ENCODE data around the gene HOXA5.

The HOXA5 gene

GRCh38 chr7:27096768-27097514 lies 46.5 kb downstream of the HOXA5 start:
- ChIA-PET CTCF (interaction anchor here (1.0 to 2.0 kb wide), 5 partner anchors 9 to 415 kb away, joined by 3 to 11 read pairs (median 5); partner anchors contain the start of gene HOXA5), POLR2A (interaction anchor here (0.6 to 4.3 kb wide), 19 partner anchors 8 to 401 kb away, joined by 3 to 32 read pairs (median 4); partner anchors contain the start of genes HOXA4, HOXA5, HOXA6 and SKAP2)
- Histone ChIP-seq H3K9me3 (ENCODE audit: control insufficient read depth, insufficient read depth, low read depth, low read length) (no peaks in the 10 kb centered on the region), H3K36me3 (ENCODE audit: control insufficient read depth in 2 of 2, insufficient read depth in 1 of 2, low read length in 2 of 2) (peaks cover 12 to 28% of the 10 kb centered on the region in 2 experiments; a peak in 2 of 3 replicates), H3K27ac (ENCODE audit: extremely low read depth, low read depth, low read length) (peak overlapping the region; percentile 98), H3K4me1 (ENCODE audit: control insufficient read depth, insufficient read depth, low read length) (peaks cover 32% of the 10 kb centered on the region), H3K4me3 (ENCODE audit: low read depth, low read length) (peak overlapping the region; percentile 77)
- TF ChIP-seq ZNF76 (tag by site-specific recombination; IDR thresholded peaks at IDR 0.05; ENCODE audit: borderline replicate concordance, low read depth): 0 out of 2 replicates have a peak, but pooled peaks have one; percentile 17
- TF ChIP-seq ZNF133 (tag by site-specific recombination; IDR thresholded peaks at IDR 0.05): no peak
- 0 out of 2 replicates have a peak, but pooled peaks have one; percentile 27 for TF ChIP-seq KLF10 (tag by site-specific recombination; IDR thresholded peaks at IDR 0.05)
- no peak for TF ChIP-seq ZNF121 (tag by site-specific recombination; IDR thresholded peaks at IDR 0.05)
- no peak for TF ChIP-seq ZBTB1 (tag by site-specific recombination; IDR thresholded peaks at IDR 0.05)
- TF ChIP-seq ZNF645 (tag by site-specific recombination; IDR thresholded peaks at IDR 0.05): no peak
- TF ChIP-seq, protein P1, sequence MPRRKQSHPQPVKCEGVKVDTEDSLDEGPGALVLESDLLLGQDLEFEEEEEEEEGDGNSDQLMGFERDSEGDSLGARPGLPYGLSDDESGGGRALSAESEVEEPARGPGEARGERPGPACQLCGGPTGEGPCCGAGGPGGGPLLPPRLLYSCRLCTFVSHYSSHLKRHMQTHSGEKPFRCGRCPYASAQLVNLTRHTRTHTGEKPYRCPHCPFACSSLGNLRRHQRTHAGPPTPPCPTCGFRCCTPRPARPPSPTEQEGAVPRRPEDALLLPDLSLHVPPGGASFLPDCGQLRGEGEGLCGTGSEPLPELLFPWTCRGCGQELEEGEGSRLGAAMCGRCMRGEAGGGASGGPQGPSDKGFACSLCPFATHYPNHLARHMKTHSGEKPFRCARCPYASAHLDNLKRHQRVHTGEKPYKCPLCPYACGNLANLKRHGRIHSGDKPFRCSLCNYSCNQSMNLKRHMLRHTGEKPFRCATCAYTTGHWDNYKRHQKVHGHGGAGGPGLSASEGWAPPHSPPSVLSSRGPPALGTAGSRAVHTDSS (tag by site-specific recombination; IDR thresholded peaks at IDR 0.05): no peak
- TF ChIP-seq KLF9 (tag by site-specific recombination; IDR thresholded peaks at IDR 0.05; ENCODE audit: low read depth): peak; percentile 76
- TF ChIP-seq GLIS2 (tag by site-specific recombination; IDR thresholded peaks at IDR 0.05): peak; percentile 59
- TF ChIP-seq ZNF501 (tag by site-specific recombination; IDR thresholded peaks at IDR 0.05): 0 out of 2 replicates have a peak, but pooled peaks have one; percentile 21
- peak; percentile 86 for TF ChIP-seq EGR2 (tag by site-specific recombination; IDR thresholded peaks at IDR 0.05; ENCODE audit: low read depth)
- TF ChIP-seq SP3 (tag by site-specific recombination; IDR thresholded peaks at IDR 0.05): peak; percentile 25; the same call in 1 of the 2 replicates
- TF ChIP-seq ZFHX2 (tag by site-specific recombination; conservative IDR thresholded peaks at IDR 0.05): peak; percentile 86

DNA sequence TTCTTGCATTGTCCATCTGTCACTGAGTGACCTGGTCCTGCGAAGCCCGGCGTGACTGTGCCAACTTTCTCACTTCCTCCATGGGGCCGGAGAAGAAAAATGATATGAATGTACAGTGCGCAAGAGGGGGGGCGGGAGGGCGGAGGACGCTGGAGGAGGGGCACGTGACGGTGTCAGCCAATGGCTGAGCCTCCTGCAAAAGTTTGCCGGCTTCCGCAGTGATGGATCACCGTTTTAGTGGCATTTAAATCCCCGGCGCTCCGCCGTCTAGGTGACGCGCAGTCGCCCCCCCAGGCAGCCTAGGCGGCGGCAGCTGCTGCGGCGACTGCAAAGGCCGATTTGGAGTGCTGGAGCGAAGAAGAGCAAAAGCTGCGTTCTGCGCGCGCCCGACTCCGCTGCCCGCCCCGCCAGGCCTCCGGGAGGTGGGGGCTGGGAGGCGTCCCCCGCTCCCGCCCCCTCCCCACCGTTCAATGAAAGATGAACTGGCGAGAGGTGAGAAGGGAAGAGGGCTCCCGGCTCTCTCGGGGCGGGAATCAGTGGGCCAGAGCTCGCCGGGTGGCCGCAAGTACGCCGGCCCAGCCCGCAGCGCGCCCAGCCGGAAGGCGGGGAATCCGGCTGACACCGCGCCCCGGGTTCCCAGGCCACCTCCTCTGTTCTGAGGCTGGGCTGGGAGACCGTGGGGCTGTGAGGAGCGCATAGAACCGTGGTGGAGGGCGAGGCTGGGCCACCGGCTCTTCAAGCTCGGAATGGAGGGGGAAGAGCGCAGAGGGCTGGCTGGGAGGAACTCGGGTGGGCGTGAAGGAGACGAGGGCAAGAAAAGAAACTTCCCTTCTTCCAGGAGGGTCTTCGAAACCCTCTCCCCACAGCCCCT lies 47.3 kb downstream of the HOXA5 start, which contains the start of gene HOXA1:
Gene HOXA1, minus strand, starts transcription at position 104 of the 871 bp plus-strand sequence. Its CDS starts 88 bp downstream, at position 16.
- peak within 1 kb of the TSS; percentile 98 for H3K27ac ChIP-seq (ENCODE audit: extremely low read depth, low read depth, low read length)
- H3K4me1 ChIP-seq (ENCODE audit: control insufficient read depth, insufficient read depth, low read length): peaks cover 40% of the 10 kb centered on the region
- ChIA-PET POLR2A (interaction anchor here (0.6 to 4.3 kb wide), 19 partner anchors 9 to 400 kb away, joined by 3 to 32 read pairs (median 4); partner anchors contain the start of genes HOXA4, HOXA5, HOXA6 and SKAP2), CTCF (interaction anchor here (1.0 to 2.0 kb wide), 6 partner anchors 9 to 414 kb away, joined by 3 to 11 read pairs (median 6); partner anchors contain the start of gene HOXA5)
- H3K4me3 ChIP-seq (ENCODE audit: low read depth, low read length): peak within 1 kb of the TSS; percentile 79
- H3K9me3 ChIP-seq (ENCODE audit: control insufficient read depth, insufficient read depth, low read depth, low read length): no peaks in the 10 kb centered on the region
- H3K36me3 ChIP-seq (ENCODE audit: control insufficient read depth in 2 of 2, insufficient read depth in 1 of 2, low read length in 2 of 2): peaks cover 12 to 23% of the 10 kb centered on the region in 2 experiments; a peak in 2 of 3 replicates
- TF ChIP-seq ZNF501 (tag by site-specific recombination; IDR thresholded peaks at IDR 0.05) (0 out of 2 replicates have a peak, but pooled peaks have one; percentile 56), ZIC2 (tag by site-specific recombination; IDR thresholded peaks at IDR 0.05) (peak; percentile 81), FEZF1 (tag by site-specific recombination; IDR thresholded peaks at IDR 0.05) (peak; percentile 38), ZNF155 (tag by site-specific recombination; IDR thresholded peaks at IDR 0.05) (no peak), GLI4 (tag by site-specific recombination; IDR thresholded peaks at IDR 0.05) (no peak), ZNF585B (tag by site-specific recombination; IDR thresholded peaks at IDR 0.05) (no peak), ZNF514 (tag by site-specific recombination; IDR thresholded peaks at IDR 0.05) (no peak), ZNF596 (tag by site-specific recombination; IDR thresholded peaks at IDR 0.05) (no peak), RBAK (tag by site-specific recombination; IDR thresholded peaks at IDR 0.05) (no peak), ZNF10 (tag by site-specific recombination; IDR thresholded peaks at IDR 0.05) (no peak), ZNF16 (tag by site-specific recombination; IDR thresholded peaks at IDR 0.05; ENCODE audit: low read depth) (no peak)
- TF ChIP-seq, protein P2, sequence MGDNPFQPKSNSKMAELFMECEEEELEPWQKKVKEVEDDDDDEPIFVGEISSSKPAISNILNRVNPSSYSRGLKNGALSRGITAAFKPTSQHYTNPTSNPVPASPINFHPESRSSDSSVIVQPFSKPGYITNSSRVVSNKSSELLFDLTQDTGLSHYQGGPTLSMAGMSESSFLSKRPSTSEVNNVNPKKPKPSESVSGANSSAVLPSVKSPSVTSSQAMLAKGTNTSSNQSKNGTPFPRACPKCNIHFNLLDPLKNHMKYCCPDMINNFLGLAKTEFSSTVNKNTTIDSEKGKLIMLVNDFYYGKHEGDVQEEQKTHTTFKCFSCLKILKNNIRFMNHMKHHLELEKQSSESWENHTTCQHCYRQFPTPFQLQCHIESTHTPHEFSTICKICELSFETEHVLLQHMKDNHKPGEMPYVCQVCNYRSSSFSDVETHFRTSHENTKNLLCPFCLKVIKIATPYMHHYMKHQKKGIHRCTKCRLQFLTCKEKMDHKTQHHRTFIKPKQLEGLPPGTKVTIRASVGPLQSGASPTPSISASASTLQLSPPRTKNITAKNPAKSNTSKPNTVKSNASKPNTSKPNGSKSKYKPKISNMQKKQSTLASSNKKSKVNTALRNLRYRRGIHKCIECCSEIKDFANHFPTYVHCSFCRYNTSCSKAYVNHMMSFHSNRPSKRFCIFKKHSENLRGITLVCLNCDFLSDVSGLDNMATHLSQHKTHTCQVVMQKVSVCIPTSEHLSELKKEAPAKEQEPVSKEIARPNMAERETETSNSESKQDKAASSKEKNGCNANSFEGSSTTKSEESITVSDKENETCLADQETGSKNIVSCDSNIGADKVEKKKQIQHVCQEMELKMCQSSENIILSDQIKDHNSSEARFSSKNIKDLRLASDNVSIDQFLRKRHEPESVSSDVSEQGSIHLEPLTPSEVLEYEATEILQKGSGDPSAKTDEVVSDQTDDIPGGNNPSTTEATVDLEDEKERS (tag by site-specific recombination; IDR thresholded peaks at IDR 0.05): no peak
- TF ChIP-seq, protein P3, sequence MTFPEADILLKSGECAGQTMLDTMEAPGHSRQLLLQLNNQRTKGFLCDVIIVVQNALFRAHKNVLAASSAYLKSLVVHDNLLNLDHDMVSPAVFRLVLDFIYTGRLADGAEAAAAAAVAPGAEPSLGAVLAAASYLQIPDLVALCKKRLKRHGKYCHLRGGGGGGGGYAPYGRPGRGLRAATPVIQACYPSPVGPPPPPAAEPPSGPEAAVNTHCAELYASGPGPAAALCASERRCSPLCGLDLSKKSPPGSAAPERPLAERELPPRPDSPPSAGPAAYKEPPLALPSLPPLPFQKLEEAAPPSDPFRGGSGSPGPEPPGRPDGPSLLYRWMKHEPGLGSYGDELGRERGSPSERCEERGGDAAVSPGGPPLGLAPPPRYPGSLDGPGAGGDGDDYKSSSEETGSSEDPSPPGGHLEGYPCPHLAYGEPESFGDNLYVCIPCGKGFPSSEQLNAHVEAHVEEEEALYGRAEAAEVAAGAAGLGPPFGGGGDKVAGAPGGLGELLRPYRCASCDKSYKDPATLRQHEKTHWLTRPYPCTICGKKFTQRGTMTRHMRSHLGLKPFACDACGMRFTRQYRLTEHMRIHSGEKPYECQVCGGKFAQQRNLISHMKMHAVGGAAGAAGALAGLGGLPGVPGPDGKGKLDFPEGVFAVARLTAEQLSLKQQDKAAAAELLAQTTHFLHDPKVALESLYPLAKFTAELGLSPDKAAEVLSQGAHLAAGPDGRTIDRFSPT (tag by site-specific recombination; IDR thresholded peaks at IDR 0.05): peak; percentile 4; the same call in 1 of the 2 replicates
